A549 (cell line): ENCODE measurements around the gene SLC28A1. TPM values are rescaled to one million over a fixed set of nuclear protein-coding genes. Genes with fewer than 3 reads are reported as not detected.

Experiments
- ATAC-seq, 2 experiments: fragments of 200-7000 bp in 1 of 2; fragments of >200 bp in 1 of 2; cut with Nextera tagmentation in 1 of 2; cut with Tn5 transposase in 1 of 2; 3 replicates each; pipeline versions ENCODE4 v1.8.0 to v1.9.1; 2018 to 2020; ENCODE audit warnings: mild to moderate bottlenecking in 1 of 2, moderate library complexity in 1 of 2
- CTCF ChIA-PET: fragments of 300-600 bp; sonication (Branson Sonifier 250); formaldehyde crosslinking; extraction: SDS; loops from one replicate; lab custom pipeline; 2021; ENCODE audit warnings: antibody characterized with exemption, inconsistent platforms; lab: Yijun Ruan, JAX
- POLR2A ChIA-PET: fragments of 350-600 bp; formaldehyde crosslinking; extraction: SDS; loops from one replicate; lab custom pipeline; 2021; ENCODE audit warnings: antibody characterized with exemption, inconsistent platforms; lab: Yijun Ruan, JAX
- DNase-seq, 2 experiments: peaks; one replicate each; pipeline versions ENCODE4 v3.0.0 to v3.0.0-alpha.2; 2011 to 2016; ENCODE audit warnings: low read depth in 1 of 2, low spot score in 1 of 2
- FAIRE-seq: peaks from 2 replicates; lab custom pipeline; 2011; peaks lifted over from hg19 to GRCh38; lab: Jason Lieb, UNC
- H3K27ac ChIP-seq, 2 experiments: fragments of >200 bp; sonication (Bioruptor Twin); formaldehyde crosslinking; 3 replicates each; pipeline ENCODE4 v1.5.1; 2016 to 2017
- H3K4me1 ChIP-seq: fragments of >200 bp; sonication (Bioruptor Twin); formaldehyde crosslinking; 3 replicates; pipeline ENCODE4 v1.6.1; 2016
- H3K4me2 ChIP-seq: fragments of >200 bp; sonication (Bioruptor Twin); formaldehyde crosslinking; 3 replicates; pipeline ENCODE4 v1.6.1; 2016
- H3K4me3 ChIP-seq: fragments of >200 bp; sonication (Bioruptor Twin); formaldehyde crosslinking; 3 replicates; pipeline ENCODE4 v1.5.1; 2016
- H3K9me3 ChIP-seq: fragments of >200 bp; sonication (Bioruptor Twin); formaldehyde crosslinking; 3 replicates; pipeline ENCODE4 v1.6.1; 2016
- CBX2 ChIP-seq: fragments of 200-600 bp; sonication (generic); IDR thresholded peaks from 2 replicates; pipeline ENCODE4 v1.6.1; 2016; ENCODE audit warnings: low read depth, mild to moderate bottlenecking, borderline replicate concordance
- CEBPB ChIP-seq, 2 experiments: fragments of >200 bp in 1 of 2; sonication (Bioruptor Twin) in 1 of 2; formaldehyde crosslinking in 1 of 2; IDR thresholded peaks; 2 replicates each; pipeline ENCODE4 v1.6.1; 2012 to 2016
- CHD2 ChIP-seq: fragments of 150-350 bp; IDR thresholded peaks from 2 replicates; pipeline ENCODE4 v1.6.1; 2014; ENCODE audit warnings: low read length; ENCODE audit not compliant: partially characterized antibody
- E2F6 ChIP-seq: IDR thresholded peaks from 2 replicates; pipeline ENCODE4 v1.6.1; 2012; ENCODE audit warnings: low read depth, borderline replicate concordance
- EHF ChIP-seq: fragments of 250-450 bp; sonication (Bioruptor Pico); IDR thresholded peaks from 2 replicates; pipeline ENCODE4 v1.5.0; 2020; ENCODE audit warnings: mild to moderate bottlenecking
- EHMT2 ChIP-seq: fragments of 200-600 bp; sonication (generic); IDR thresholded peaks from 2 replicates; pipeline ENCODE4 v1.6.1; 2016; ENCODE audit warnings: antibody characterized with exemption, low read depth, mild to moderate bottlenecking, moderate library complexity
- ELK1 ChIP-seq: fragments of 150-350 bp; IDR thresholded peaks from 2 replicates; pipeline ENCODE4 v1.6.1; 2014; ENCODE audit warnings: low read depth, mild to moderate bottlenecking, low read length
- EP300 ChIP-seq, 2 experiments: fragments of >200 bp; sonication (Bioruptor Twin); formaldehyde crosslinking; IDR thresholded peaks; 2 replicates in 1 of 2; 3 replicates in 1 of 2; pipeline ENCODE4 v1.6.1; 2016 to 2017
- FOSL2 ChIP-seq, 2 experiments: fragments of 450-650 bp in 1 of 2; fragments of >200 bp in 1 of 2; sonication (Bioruptor Twin) in 1 of 2; formaldehyde crosslinking; IDR thresholded peaks; 2 replicates each; pipeline versions ENCODE4 v1.5.0 to v1.6.1; 2016 to 2020; ENCODE audit warnings: mild to moderate bottlenecking in 1 of 2, moderate library complexity in 1 of 2
- GATA3 ChIP-seq: IDR thresholded peaks from 2 replicates; pipeline ENCODE4 v1.6.1; 2012; ENCODE audit warnings: borderline replicate concordance
- HEYL ChIP-seq: fragments of 250-450 bp; sonication (Bioruptor Pico); IDR thresholded peaks from 2 replicates; pipeline ENCODE4 v1.8.0; 2021; ENCODE audit warnings: mild to moderate bottlenecking, moderate library complexity
- HOXA7 ChIP-seq: fragments of 250-450 bp; sonication (Bioruptor Pico); IDR thresholded peaks from 2 replicates; pipeline ENCODE4 v1.5.0; 2020; ENCODE audit warnings: mild to moderate bottlenecking, moderate library complexity
- HOXB13 ChIP-seq: fragments of 250-450 bp; sonication (Bioruptor Pico); IDR thresholded peaks from 2 replicates; pipeline ENCODE4 v1.5.0; 2020; ENCODE audit warnings: low read depth, mild to moderate bottlenecking, moderate library complexity
- HOXB5 ChIP-seq: fragments of 250-450 bp; sonication (Bioruptor Pico); IDR thresholded peaks from 2 replicates; pipeline ENCODE4 v1.5.0; 2020; ENCODE audit warnings: mild to moderate bottlenecking, moderate library complexity
- JUN ChIP-seq, 2 experiments: fragments of >200 bp; sonication (Bioruptor Twin); formaldehyde crosslinking; IDR thresholded peaks; 2 replicates in 1 of 2; 3 replicates in 1 of 2; pipeline ENCODE4 v1.6.1; 2016 to 2017
- MYC ChIP-seq: IDR thresholded peaks from 2 replicates; pipeline ENCODE4 v1.6.1; 2012; ENCODE audit warnings: mild to moderate bottlenecking, inconsistent platforms, low read length, improper control_type of control experiment, borderline replicate concordance
- NFE2L2 ChIP-seq: fragments of 150-350 bp; conservative IDR thresholded peaks from 2 replicates; pipeline ENCODE4 v1.6.1; 2014; ENCODE audit warnings: low read length
- NPAS2 ChIP-seq: fragments of 250-450 bp; sonication (Bioruptor Pico); IDR thresholded peaks from 2 replicates; pipeline ENCODE4 v1.8.0; 2022; ENCODE audit warnings: mild to moderate bottlenecking, moderate library complexity, borderline replicate concordance
- NR3C1 ChIP-seq: fragments of >200 bp; sonication (Bioruptor Twin); formaldehyde crosslinking; IDR thresholded peaks from 3 replicates; pipeline ENCODE4 v1.6.1; 2017
- PBX3 ChIP-seq: IDR thresholded peaks from 2 replicates; pipeline ENCODE4 v1.6.1; 2012
- POLR2A ChIP-seq: IDR thresholded peaks from 2 replicates; pipeline ENCODE4 v1.6.1; 2012; ENCODE audit warnings: mild to moderate bottlenecking, low read length
- POLR2AphosphoS2 ChIP-seq: conservative IDR thresholded peaks from 2 replicates; pipeline ENCODE4 v1.6.1; 2012; ENCODE audit warnings: low read length, improper control_type of control experiment, inconsistent platforms
- RARB ChIP-seq: fragments of 250-450 bp; sonication (Bioruptor Pico); IDR thresholded peaks from 2 replicates; pipeline ENCODE4 v1.8.0; 2021; ENCODE audit warnings: mild to moderate bottlenecking, moderate library complexity
- RFX5 ChIP-seq: fragments of 450-650 bp; IDR thresholded peaks from 2 replicates; pipeline ENCODE4 v1.7.1; 2014; ENCODE audit warnings: antibody characterized with exemption, mild to moderate bottlenecking, moderate library complexity
- SMC3 ChIP-seq: fragments of >200 bp; sonication (Bioruptor Twin); formaldehyde crosslinking; IDR thresholded peaks from 3 replicates; pipeline ENCODE4 v1.6.1; 2018; ENCODE audit warnings: inconsistent platforms
- TFCP2L1 ChIP-seq: fragments of 250-450 bp; sonication (Bioruptor Pico); IDR thresholded peaks from 2 replicates; pipeline ENCODE4 v1.5.0; 2021; ENCODE audit warnings: mild to moderate bottlenecking
- TP53 ChIP-seq: fragments of 250-450 bp; sonication (Bioruptor Pico); IDR thresholded peaks from 2 replicates; pipeline ENCODE4 v1.5.0; 2021; ENCODE audit warnings: mild to moderate bottlenecking, moderate library complexity
- ZC3H11A ChIP-seq: fragments of 450-650 bp; IDR thresholded peaks from 2 replicates; pipeline ENCODE4 v1.6.1; 2014; ENCODE audit warnings: antibody characterized with exemption, mild to moderate bottlenecking
- ZFP36 ChIP-seq: fragments of 450-650 bp; IDR thresholded peaks from 2 replicates; pipeline ENCODE4 v1.6.1; 2014; ENCODE audit warnings: borderline replicate concordance; ENCODE audit not compliant: partially characterized antibody
- ZNF302 ChIP-seq: fragments of 250-450 bp; sonication (Bioruptor Pico); IDR thresholded peaks from 2 replicates; pipeline ENCODE4 v1.9.0; 2021; ENCODE audit warnings: inconsistent platforms, mild to moderate bottlenecking, moderate library complexity
- WGBS: methylation state at CpG from one replicate; pipeline ENCODE4 v1.1.6; 2017; ENCODE audit errors: missing lambda C conversion rate; 5-methylcytosine and 5-hydroxymethylcytosine counted together
- polyA plus RNA-seq, 4 experiments: library from polyadenylated mRNA; depleted of rRNA in 3 of 4; stranded (reverse); fragments of >200 nt; fragmentation: RNase III in 1 of 4; extraction: RNeasy Plus Mini Kit Qiagen cat#74134 plus additional on column Dnase treatment in 1 of 4; gene quantifications; 2 replicates in 3 of 4; 3 replicates in 1 of 4; pipeline ENCODE4 v1.2.3, GENCODE V29; 2011 to 2017
- TF ChIP-seq, protein P1 (sequence below): fragments of 250-450 bp; sonication (Bioruptor Pico); IDR thresholded peaks from 2 replicates; pipeline ENCODE4 v1.5.0; 2020; ENCODE audit warnings: low read depth, mild to moderate bottlenecking, moderate library complexity
- TF ChIP-seq, protein P2 (sequence below): fragments of 250-450 bp; sonication (Bioruptor Pico); IDR thresholded peaks from 2 replicates; pipeline ENCODE4 v1.5.0; 2021; ENCODE audit warnings: mild to moderate bottlenecking, moderate library complexity, borderline replicate concordance

Gene SLC28A1
- polyA plus RNA-seq, 2 of the 4 experiments (the other 2 are of a cell fraction), result 0.06 to 0.13 TPM

DNA sequence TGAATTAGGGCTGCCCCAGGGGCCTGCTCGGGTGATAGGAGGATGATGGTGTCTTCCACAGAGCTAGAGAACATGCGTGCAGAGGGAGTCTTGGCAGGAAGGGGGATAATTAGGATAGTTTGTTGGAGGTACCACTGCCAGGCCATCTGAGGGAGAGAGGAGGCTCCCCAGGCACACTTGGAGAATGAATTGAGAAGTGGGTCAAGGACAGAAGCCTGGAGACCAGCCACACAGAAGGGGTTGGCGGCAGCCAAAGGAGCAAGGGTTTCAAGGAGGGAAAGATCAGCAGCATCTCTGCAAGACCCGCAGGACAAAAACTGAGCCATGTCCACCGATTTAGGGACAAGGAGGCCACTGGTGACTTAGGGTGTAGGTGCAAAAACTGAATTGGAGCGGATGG is 6.9 kb downstream of the SLC28A1 start:
- no peak for ATAC-seq
- TF ChIP-seq SMC3 (no peak), HEYL (CRISPR knock-in tag) (no peak), TP53 (no peak), TFCP2L1 (CRISPR knock-in tag) (no peak), ZFP36 (no peak), E2F6 (no peak), RARB (CRISPR knock-in tag) (no peak), GATA3 (no peak), FOSL2 (IDR thresholded peaks at IDR 0.05) (no peak), FOSL2 (CRISPR knock-in tag; IDR thresholded peaks at IDR 0.05) (no peak), HOXA7 (CRISPR knock-in tag) (no peak), POLR2A (no peak), HOXB5 (CRISPR knock-in tag) (no peak), CEBPB (IDR thresholded peaks at IDR 0.05) (no peak), POLR2AphosphoS2 (no peak), RFX5 (no peak)
- H3K27ac ChIP-seq, result peak overlapping the region in 1 of 2 experiments; percentile 7; a peak in 1 of 6 replicates
- H3K4me1 ChIP-seq, result peaks cover 4% of the 10 kb centered on the region; the same call in 1 of the 3 replicates
- no peak for DNase-seq
- H3K4me3 ChIP-seq, result no peak overlapping the region
- POLR2A ChIA-PET, result no interaction called here
- CTCF ChIA-PET, result interaction anchor here (1.2 to 2.7 kb wide), 5 partner anchors 8 to 37 kb away, joined by 3 to 11 read pairs (median 4); no protein-coding TSS in a partner anchor
- FAIRE-seq, result no peak
- 82% methylated on average over 6 of the region's 6 CpGs for WGBS
- no peak overlapping the region for H3K4me2 ChIP-seq
- no peaks in the 10 kb centered on the region for H3K9me3 ChIP-seq

DNA sequence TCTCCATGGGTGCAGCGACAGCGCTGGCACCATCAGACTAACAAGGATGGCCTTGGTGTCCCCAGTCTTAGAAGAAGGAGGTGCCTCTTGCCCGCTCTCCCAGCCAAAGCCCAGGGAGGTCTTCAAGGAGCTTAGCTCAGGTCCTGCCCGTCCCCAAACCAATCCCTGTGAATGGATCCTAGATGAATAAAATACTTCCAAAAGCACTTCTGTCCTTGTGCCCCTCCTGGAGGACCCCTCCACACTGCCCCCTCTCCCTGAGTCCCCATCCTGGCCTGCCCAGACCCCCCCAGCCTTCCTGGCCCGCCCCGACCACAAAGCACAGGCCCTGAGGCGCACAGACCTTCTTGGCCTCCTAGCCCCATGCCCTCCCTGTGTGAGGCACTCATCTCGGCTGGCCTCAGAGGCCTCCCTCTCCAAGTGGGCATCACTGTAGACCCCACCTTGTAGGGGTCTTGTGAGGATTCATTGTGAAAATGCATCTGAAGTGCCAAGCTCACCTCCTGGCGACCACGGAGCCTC is 8.4 kb downstream of the SLC28A1 start:
- peaks cover 4% of the 10 kb centered on the region; the same call in 1 of the 3 replicates for H3K4me1 ChIP-seq
- POLR2A ChIA-PET, result no interaction called here
- DNase-seq (no peak), ATAC-seq (no peak)
- 95% methylated on average over 8 of the region's 10 CpGs for WGBS
- H3K27ac ChIP-seq, result no peak overlapping the region
- TF ChIP-seq EHMT2 (no peak), ZNF302 (no peak), SMC3 (no peak), ZC3H11A (no peak), EHF (CRISPR knock-in tag) (no peak), NR3C1 (no peak), PBX3 (no peak), MYC (no peak), RFX5 (no peak), ELK1 (no peak), CBX2 (no peak), NPAS2 (no peak), JUN (IDR thresholded peaks at IDR 0.05) (no peak), NFE2L2 (no peak), HOXB13 (CRISPR knock-in tag) (no peak), CEBPB (IDR thresholded peaks at IDR 0.05) (no peak), EP300 (IDR thresholded peaks at IDR 0.05) (no peak), CHD2 (no peak)
- TF ChIP-seq, protein P1, sequence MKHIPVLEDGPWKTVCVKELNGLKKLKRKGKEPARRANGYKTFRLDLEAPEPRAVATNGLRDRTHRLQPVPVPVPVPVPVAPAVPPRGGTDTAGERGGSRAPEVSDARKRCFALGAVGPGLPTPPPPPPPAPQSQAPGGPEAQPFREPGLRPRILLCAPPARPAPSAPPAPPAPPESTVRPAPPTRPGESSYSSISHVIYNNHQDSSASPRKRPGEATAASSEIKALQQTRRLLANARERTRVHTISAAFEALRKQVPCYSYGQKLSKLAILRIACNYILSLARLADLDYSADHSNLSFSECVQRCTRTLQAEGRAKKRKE, result no peak
- TF ChIP-seq, protein P2, sequence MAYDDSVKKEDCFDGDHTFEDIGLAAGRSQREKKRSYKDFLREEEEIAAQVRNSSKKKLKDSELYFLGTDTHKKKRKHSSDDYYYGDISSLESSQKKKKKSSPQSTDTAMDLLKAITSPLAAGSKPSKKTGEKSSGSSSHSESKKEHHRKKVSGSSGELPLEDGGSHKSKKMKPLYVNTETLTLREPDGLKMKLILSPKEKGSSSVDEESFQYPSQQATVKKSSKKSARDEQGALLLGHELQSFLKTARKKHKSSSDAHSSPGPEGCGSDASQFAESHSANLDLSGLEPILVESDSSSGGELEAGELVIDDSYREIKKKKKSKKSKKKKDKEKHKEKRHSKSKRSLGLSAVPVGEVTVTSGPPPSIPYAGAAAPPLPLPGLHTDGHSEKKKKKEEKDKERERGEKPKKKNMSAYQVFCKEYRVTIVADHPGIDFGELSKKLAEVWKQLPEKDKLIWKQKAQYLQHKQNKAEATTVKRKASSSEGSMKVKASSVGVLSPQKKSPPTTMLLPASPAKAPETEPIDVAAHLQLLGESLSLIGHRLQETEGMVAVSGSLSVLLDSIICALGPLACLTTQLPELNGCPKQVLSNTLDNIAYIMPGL (CRISPR knock-in tag), result no peak
- TF ChIP-seq, all 56 proteins: peak for 0
- FAIRE-seq, result no peak
- CTCF ChIA-PET, result interaction anchor here (1.1 to 2.7 kb wide), 4 partner anchors 10 to 237 kb away, joined by 3 to 11 read pairs (median 4); no protein-coding TSS in a partner anchor
- no peak overlapping the region for H3K4me3 ChIP-seq
- no peaks in the 10 kb centered on the region for H3K9me3 ChIP-seq
- H3K4me2 ChIP-seq, result no peak overlapping the region
